NCI-H1436 (cell line): ENCODE measurements around the gene TUBGCP6.
A peak's percentile ranks its signal among the peaks of the same experiment; 100 is the strongest.

Experiments
- DNase-seq: peaks from one replicate; lab custom pipeline; 2025; lab: John Stamatoyannopoulos, UW

TUBGCP6 gene

DNA sequence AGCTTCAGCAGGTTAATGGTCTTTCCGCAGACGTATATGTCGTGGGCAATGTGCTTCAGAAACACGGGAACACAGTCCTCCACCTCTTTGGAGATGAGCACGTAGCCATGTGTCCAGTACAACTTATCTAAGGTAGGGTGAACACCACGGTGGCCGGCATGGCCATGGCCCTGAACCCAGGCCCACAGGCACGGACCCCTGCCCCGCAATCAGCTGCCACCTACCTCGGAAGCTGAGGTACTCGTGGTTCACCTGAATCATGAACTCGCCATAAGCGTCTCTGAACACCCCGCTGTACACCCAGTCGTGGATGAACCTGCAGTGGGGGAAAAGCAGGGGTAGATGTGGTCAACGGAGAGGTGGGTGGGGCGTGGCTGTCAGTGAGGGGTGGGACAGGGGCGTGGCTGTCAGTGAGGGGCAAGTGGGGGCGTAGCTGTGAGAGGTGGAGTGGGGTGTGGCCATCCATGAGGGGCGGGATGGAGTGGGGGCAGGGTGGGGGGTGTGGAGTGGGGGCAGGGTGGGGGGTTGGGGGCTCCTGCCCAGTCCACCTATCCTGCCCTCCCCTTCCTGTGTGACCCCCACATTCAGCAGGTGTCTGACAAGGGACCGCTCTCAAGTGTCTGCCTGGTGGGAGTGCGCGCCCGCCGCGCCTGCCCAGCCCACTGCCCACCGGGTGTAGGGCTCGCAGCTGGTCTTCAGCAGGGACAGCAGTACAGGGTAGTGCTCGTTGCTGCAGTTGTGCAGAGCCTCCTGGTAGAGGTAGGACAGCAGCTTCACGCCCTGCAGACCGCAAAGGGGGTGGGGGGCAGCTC is 18.6 kb downstream of the TUBGCP6 start:
- no peak for DNase-seq

GRCh38 chr22:50225200-50225969 is 19.4 kb downstream of the TUBGCP6 start:
- DNase-seq, result no peak

GRCh38 chr22:50224071-50224470 is 20.8 kb downstream of the TUBGCP6 start:
- DNase-seq, result no peak

- no peak for DNase-seq
These were observed 22.3 kb downstream of the TUBGCP6 start for GRCh38 chr22:50222508-50222907.

- no peak for DNase-seq
These were observed 23.2 kb downstream of the TUBGCP6 start for GRCh38 chr22:50221410-50222300.

GRCh38 chr22:50220603-50221409 is 24.0 kb downstream of the TUBGCP6 start:
- no peak for DNase-seq

- no peak for DNase-seq
These were observed 24.8 kb downstream of the TUBGCP6 start for GRCh38 chr22:50219800-50220602.

DNA sequence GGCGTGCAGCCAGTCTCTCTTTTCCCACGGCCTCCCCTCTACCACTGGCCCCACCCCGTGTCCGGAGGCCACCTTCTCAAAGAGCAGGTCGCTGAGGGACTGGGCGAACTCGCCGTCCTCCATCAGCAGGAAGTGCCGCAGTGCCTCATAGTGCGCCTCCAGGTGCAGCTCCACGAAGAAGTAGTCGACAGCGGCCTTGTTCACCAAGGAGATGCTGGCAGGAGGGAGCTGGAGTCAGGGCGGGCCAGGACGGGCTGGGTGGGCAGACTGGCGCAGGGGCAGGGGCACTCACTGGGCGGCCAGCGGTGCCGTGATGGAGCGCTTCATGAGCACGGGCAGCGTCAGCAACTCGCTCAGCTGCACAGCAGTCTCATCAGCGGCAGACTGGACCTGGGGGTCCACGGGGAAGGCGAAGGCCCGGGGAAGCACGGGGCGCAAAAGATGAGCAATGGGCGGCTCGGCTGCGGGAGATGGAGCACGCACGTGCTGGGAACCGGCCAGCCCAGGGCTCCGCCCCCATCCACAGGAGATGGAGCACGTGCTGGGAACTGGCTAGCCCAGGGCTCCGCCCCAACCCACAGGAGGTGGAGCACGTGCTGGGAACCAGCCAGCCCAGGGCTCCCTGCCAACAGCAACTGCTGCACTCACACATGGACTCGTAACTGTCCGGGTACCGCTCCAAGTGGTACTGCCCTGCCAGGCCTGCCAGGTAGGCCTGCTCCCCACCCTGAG is 25.7 kb downstream of the TUBGCP6 start:
- peak; percentile 17 for DNase-seq

GRCh38 chr22:50218153-50218995 is 26.4 kb downstream of the TUBGCP6 start:
- DNase-seq, result no peak

- no peak for DNase-seq
These were observed 27.2 kb downstream of the TUBGCP6 start for GRCh38 chr22:50217543-50218152.

DNA sequence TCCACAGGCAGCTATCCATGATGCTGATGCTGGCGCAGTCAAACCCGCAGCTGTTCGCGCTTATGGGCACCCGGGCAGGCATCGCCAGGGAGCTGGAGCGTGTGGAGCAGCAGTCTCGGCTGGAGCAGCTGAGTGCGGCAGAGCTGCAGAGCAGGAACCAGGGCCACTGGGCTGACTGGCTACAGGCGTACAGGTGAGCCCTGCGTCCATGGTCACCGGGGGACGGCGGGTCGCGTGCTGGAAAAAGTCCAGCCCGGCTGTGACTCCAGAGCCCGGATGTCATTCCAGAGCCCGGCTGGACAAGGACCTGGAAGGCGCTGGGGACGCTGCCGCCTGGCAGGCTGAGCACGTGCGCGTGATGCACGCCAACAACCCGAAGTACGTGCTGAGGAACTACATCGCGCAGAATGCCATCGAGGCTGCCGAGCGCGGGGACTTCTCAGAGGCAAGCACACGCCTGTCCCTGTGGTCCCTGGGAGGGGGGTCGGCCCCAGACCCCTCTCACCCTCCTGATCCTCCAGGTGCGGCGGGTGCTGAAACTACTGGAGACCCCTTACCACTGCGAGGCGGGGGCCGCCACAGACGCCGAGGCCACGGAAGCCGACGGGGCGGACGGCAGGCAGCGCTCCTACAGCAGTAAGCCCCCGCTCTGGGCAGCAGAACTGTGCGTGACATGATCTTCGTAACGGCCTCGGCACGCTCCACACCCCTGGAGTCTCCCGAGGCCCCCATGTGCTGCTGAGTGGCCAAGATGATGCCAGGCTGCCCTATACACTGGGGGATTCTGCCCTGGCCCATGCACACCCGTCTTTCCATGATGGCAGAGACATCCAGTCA is 27.9 kb downstream of the TUBGCP6 start:
- DNase-seq, result no peak

DNA sequence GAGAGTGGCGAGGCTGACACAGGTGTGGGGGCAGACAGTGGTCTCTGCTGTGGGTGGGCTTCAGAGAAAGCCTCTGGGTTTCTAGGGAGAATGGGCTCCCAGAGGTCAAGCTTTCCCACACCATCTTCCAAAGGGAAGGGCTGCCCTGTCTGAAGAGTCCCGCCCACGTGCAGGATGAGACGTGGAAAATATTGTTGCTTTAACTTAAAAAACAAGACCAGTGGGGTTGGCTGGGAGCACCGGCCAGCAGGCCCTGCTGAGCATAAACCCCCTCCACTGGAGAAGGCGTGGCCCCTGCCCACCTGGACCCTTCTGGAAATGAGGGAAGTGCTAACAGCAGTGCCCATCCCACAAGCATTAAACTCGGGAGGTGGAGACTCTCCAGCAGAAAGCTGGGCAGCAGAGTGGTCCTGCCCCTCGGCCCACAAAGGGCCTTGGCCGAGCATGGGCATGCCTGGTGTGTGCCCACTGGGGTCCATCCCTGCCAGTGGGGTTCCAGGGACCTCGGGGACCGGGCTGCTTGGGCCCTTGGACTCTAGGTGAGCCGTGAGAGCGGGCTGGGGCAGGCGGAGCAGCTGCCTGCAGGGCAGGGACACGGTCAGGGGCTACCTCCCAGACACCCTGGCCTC is 28.7 kb downstream of the TUBGCP6 start:
- DNase-seq, result no peak

DNA sequence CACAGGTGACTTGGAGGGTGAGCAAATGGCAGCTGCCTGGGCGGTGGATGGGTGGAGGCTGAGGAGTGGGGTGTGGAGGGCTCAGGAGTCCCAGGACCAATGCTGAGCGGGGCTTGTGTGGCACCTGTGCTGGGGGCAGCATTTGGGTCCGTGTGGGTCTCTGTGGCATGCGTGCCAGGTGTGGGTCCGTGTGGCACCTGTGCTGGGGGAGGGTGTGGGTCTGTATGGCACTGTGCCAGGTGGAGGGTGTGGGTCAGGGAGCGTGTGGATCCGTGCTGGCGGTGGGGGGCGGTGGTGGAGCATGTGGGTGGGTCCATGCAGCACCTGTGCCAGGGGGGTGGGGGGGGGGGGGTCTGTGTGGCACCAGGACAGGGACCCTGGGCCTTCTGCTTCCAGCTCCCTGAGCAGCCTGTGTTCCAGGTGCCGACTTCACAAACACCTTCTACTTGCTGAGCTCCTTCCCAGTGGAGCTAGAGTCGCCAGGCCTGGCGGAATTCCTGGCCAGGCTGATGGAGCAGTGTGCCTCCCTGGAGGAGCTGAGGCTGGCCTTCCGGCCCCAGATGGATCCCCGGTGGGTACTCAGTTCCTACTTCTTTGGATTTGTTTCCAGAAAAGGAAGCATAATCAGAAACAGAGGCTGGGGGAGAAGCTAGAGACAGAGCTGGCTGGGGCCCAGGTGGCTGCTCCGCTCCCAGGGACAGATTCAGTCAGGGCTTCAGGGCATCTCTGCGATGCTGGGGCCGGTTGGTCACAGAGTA is 29.3 kb downstream of the TUBGCP6 start:
- no peak for DNase-seq

- DNase-seq, result no peak
These were observed 31.6 kb downstream of the TUBGCP6 start for GRCh38 chr22:50213263-50213662.

GRCh38 chr22:50211147-50211546 is 33.7 kb downstream of the TUBGCP6 start:
- no peak for DNase-seq

DNA sequence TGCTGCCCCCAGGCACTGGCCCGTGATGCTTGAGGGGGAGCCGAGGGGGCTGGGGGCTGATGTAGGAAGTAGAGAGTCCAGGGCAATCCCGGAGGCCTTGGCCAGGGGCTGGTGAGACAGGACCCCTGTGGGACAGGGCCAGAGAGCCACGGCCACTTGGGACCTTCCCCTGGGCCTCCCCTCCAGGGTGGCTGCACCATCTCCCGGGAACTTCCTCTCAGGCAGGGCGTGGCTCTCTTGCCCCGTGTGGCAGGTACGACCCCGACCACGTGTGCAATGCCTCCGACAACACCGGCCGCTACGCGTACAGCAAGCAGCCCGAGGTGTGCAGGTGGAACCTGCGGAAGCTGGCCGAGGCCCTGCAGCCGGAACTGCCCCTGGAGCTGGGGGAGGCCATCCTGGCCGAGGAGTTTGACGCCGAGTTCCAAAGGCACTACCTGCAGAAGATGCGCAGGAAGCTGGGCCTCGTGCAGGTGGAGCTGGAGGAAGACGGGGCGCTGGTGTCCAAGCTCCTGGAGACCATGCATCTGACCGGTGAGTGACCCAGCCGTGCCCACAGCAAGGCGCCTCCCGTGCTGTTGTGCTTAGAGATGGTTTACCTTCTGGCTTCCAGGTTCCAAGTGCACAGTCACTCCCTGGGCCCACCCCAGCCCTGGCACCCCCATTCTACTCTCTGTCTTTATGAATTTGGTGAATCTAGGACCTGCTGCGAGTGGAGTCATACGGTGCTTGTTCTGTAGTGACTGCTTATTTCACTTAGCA is 34.3 kb downstream of the TUBGCP6 start:
- DNase-seq, result no peak
